HCT116 (cell line): ENCODE data around the gene YBEY.

Source experiments
- CTCF ChIP-seq, 3 experiments: fragments of 200-600 bp in 1 of 3; sonication (generic) in 1 of 3; IDR thresholded peaks in 2 of 3; conservative IDR thresholded peaks in 1 of 3; 2 replicates each; pipeline ENCODE4 v1.5.1; 2012 to 2017; ENCODE audit warnings: low read depth in 2 of 3, low read length in 2 of 3, antibody characterized with exemption in 1 of 3, borderline replicate concordance in 1 of 3, control low read depth in 1 of 3, mild to moderate bottlenecking in 1 of 3, mixed read lengths in 1 of 3, mixed run types in 1 of 3, moderate library complexity in 1 of 3; ENCODE audit not compliant: insufficient read depth in 1 of 3
- EZH2 ChIP-seq: fragments of 200-600 bp; sonication (generic); IDR thresholded peaks from 2 replicates; pipeline ENCODE4 v1.6.1; 2017; ENCODE audit warnings: antibody characterized with exemption, mixed run types
- SP1 ChIP-seq: IDR thresholded peaks from 2 replicates; pipeline ENCODE4 v1.6.1; 2012; ENCODE audit warnings: low read depth
- YY1 ChIP-seq: IDR thresholded peaks from 2 replicates; pipeline ENCODE4 v1.6.1; 2011; ENCODE audit warnings: low read length, low read depth, moderate library complexity, mild to moderate bottlenecking; ENCODE audit not compliant: insufficient replicate concordance; ENCODE audit errors: extremely low read depth

DNA sequence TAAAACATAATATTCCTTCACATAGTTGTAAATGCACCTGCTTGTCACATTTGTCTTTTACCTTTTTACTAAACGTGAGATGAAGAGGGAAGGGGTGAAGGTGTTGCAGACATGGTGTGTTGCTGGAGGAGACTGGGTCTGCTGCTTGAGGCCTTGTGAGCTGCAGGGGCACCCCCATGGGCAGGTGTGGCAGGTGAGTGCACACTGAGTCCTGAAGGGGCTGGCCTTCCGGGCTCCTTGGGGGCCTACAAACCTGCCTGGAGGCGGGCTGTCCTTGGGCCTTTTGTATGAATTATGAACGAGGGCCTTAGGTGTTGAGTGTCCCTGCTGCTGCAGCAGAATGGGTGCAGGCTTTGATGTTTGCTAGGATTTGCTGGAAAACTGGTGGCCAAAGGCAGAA, 41.6 kb downstream of the YBEY start:
- no peak for TF ChIP-seq YY1
- no peak for TF ChIP-seq CTCF (IDR thresholded peaks at IDR 0.05 in 2 of 3, conservative IDR thresholded peaks at IDR 0.05 in 1 of 3; ENCODE audit: borderline replicate concordance in 1 of 3, insufficient read depth in 1 of 3, low read depth in 2 of 3, low read length in 2 of 3)
- no peak for TF ChIP-seq EZH2
- no peak for TF ChIP-seq SP1
